Ureter (tissue), 1 donor: Measurements from ENCODE around the gene COMT. TPM values are rescaled to one million over a fixed set of nuclear protein-coding genes. Genes with fewer than 3 reads are reported as not detected.
A peak's percentile ranks its signal among the peaks of the same experiment; 100 is the strongest.

Experiments
- DNase-seq: peaks from one replicate; pipeline ENCODE4 v3.0.0-alpha.2; 2020; ENCODE audit warnings: low spot score
- total RNA-seq: library from RNA; stranded (reverse); gene quantifications from one replicate; pipeline ENCODE4 v1.2.4, GENCODE V29; 2023
- donor health status: DM: yes; HTN: yes; CAD: no.

COMT gene
- total RNA-seq, 1 donor from 2014 or later, result 202 TPM

- no peak for DNase-seq
Observed at GRCh38 chr22:19981961-19982920, 40.7 kb downstream of the COMT start.

- no peak for DNase-seq
Observed at GRCh38 chr22:19982991-19983578, 41.5 kb downstream of the COMT start.

- no peak for DNase-seq
Observed at GRCh38 chr22:19983741-19984140, 42.2 kb downstream of the COMT start.

- DNase-seq, result no peak
Observed at GRCh38 chr22:19984201-19984753, 42.7 kb downstream of the COMT start.

- no peak for DNase-seq
Observed at GRCh38 chr22:19984851-19985811, 43.6 kb downstream of the COMT start.

GRCh38 chr22:19986011-19986409, 44.4 kb downstream of the COMT start:
- no peak for DNase-seq

- DNase-seq, result peak; percentile 73
Observed at GRCh38 chr22:19986410-19987341, 45.1 kb downstream of the COMT start.

GRCh38 chr22:19987394-19988306, 46.1 kb downstream of the COMT start:
- DNase-seq, result no peak

GRCh38 chr22:19988331-19988808, 46.8 kb downstream of the COMT start:
- DNase-seq, result no peak

GRCh38 chr22:19988965-19989724, 47.6 kb downstream of the COMT start:
- no peak for DNase-seq

GRCh38 chr22:19989725-19990067, 48.1 kb downstream of the COMT start:
- no peak for DNase-seq

GRCh38 chr22:19990188-19990587, 48.6 kb downstream of the COMT start:
- DNase-seq, result no peak

GRCh38 chr22:19990609-19991394, 49.2 kb downstream of the COMT start:
- no peak for DNase-seq

- no peak for DNase-seq
Observed at GRCh38 chr22:19991395-19991644, 49.7 kb downstream of the COMT start.

- DNase-seq, result no peak
Observed at GRCh38 chr22:19991645-19992451, 50.3 kb downstream of the COMT start.

- no peak for DNase-seq
Observed at GRCh38 chr22:19992481-19992911, 50.9 kb downstream of the COMT start.

- no peak for DNase-seq
Observed at GRCh38 chr22:19992921-19993355, 51.4 kb downstream of the COMT start.
